BLaER1 treated with 17β-estradiol and CSF1 and Interleukin-3, amounts not matched to agents 10 nM and 100 nM (cell line): ENCODE measurements around the gene FARS2.
A peak's percentile ranks its signal among the peaks of the same experiment; 100 is the strongest.

Source experiments
- H3K27ac ChIP-seq, 11 experiments: shearing (Covaris generic); formaldehyde crosslinking; 2 replicates each; pipeline ENCODE4 v1.8.1; 2022
- H3K27me3 ChIP-seq, 11 experiments: shearing (Covaris generic); formaldehyde crosslinking; 2 replicates each; pipeline ENCODE4 v1.8.1; 2022
- H3K36me3 ChIP-seq, 11 experiments: shearing (Covaris generic); formaldehyde crosslinking; 2 replicates each; pipeline ENCODE4 v1.8.1; 2022
- H3K4me1 ChIP-seq, 10 experiments: shearing (Covaris generic); formaldehyde crosslinking; 2 replicates each; pipeline ENCODE4 v1.8.1; 2022
- H3K4me2 ChIP-seq, 11 experiments: shearing (Covaris generic); formaldehyde crosslinking; 2 replicates each; pipeline ENCODE4 v1.8.1; 2022
- H3K4me3 ChIP-seq, 10 experiments: shearing (Covaris generic); formaldehyde crosslinking; 2 replicates each; pipeline ENCODE4 v1.8.1; 2022
- H3K9ac ChIP-seq, 11 experiments: shearing (Covaris generic); formaldehyde crosslinking; 2 replicates each; pipeline ENCODE4 v1.8.1; 2022
- H3K9me3 ChIP-seq, 11 experiments: shearing (Covaris generic); formaldehyde crosslinking; replicated peaks in 1 of 11; 2 replicates each; pipeline ENCODE4 v1.8.1; 2022
- H4K20me1 ChIP-seq, 11 experiments: shearing (Covaris generic); formaldehyde crosslinking; 2 replicates each; pipeline ENCODE4 v1.8.1; 2022
- Cebpa-rat ChIP-seq, 11 experiments: shearing (Covaris generic); IDR thresholded peaks; 2 replicates each; pipeline ENCODE4 v1.8.1; 2022

FARS2 gene

DNA sequence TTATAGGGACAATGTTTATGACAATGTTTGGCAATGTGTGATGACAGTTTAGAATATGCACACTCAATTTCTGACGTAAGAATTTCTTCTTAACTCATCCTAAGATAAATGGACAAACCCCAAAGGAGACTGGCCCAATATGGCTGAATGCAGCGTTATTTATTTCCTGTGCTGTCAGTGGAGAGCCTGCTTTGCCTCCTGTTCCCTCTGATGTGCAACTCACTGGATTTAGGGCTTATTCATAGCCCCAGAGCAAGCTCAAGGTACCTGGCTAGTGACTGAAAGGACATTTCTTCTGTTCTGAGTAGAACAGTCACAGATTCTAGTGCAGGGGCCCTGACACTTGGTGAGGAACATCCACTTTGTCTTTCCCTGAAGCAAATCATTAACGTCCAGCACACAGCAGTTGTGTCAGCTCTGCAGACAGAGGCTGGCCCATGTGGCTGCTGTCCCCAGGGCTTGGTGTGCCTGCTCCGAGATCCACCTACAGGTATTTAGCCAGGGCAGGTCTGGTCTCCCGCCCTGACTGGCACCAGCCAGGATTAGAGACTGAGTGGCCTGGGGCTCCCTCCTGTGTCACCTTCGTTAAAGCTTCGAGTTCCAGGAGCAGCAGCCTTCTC, 64.8 kb downstream of the FARS2 start:
- Histone ChIP-seq H3K9ac (no peak overlapping the region), H3K4me2 (no peak overlapping the region), H3K4me1 (no peaks in the 10 kb centered on the region), H4K20me1 (no peaks in the 10 kb centered on the region), H3K9me3 (peaks cover 22 to 38% (median 32%) of the 10 kb centered on the region in 11 experiments), H3K27ac (no peak overlapping the region), H3K36me3 (peaks cover 29 to 40% (median 33%) of the 10 kb centered on the region in 11 experiments), H3K27me3 (no peaks in the 10 kb centered on the region), H3K4me3 (no peak overlapping the region)
- no peak for TF ChIP-seq Cebpa-rat (IDR thresholded peaks at IDR 0.05)

DNA sequence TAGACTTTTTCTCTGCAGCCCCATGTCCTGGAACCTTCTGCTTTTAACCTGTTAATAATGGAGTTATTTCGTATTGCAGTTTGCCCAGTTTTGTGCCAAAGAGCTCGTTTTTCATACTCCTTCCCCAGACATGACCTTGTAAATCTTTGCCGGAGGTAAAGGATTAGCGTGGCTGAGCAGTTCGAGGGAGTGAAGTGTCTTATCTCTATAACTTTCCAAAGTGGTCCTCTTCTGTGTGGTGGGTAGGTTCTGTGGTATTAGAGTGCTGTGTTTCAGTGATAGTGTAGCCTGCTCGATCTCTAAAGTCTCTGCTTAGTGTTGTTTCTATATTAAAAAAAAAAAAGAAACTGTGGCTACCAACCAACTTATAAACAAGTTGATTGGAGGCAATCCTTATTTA, 67.5 kb downstream of the FARS2 start:
- Histone ChIP-seq H3K27ac (no peak overlapping the region), H3K9me3 (peaks cover 15 to 29% (median 22%) of the 10 kb centered on the region in 11 experiments), H3K36me3 (peaks cover 22 to 36% (median 27%) of the 10 kb centered on the region in 11 experiments), H4K20me1 (peaks cover 0 to 5% (median 0%) of the 10 kb centered on the region in 11 experiments; a peak in 1 of 22 replicates), H3K4me1 (no peaks in the 10 kb centered on the region), H3K4me3 (no peak overlapping the region), H3K9ac (no peak overlapping the region), H3K4me2 (no peak overlapping the region), H3K27me3 (no peaks in the 10 kb centered on the region)
- no peak for TF ChIP-seq Cebpa-rat (IDR thresholded peaks at IDR 0.05)

DNA sequence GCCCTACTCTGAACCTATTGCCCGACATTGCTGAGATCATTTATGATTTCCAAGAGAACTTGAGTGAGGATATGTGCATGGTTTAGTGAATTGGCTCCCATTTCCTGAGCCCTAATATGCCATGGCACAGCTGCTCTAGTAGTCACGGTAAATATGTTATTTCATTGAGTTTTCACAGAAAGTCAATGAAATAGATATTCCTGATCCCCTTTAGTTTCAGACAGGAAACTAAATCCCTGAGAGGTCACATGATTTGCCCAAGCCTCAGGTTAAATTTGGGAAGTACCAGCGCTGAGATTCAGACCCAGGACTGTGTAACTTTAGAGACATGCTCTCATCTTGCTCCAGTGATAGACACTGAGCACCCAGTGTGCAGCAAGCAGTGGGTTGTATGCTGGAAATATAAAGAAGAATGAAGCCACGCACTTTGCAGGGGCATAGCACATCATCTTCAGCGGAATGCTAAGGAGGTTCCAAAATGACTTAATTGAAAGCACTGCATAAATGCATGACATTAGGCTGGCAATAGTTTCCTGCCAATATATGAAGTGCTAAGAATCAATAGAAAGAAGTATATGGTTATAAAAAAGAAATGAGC, 70.6 kb downstream of the FARS2 start:
- no peak overlapping the region for H3K4me3 ChIP-seq
- H3K4me1 ChIP-seq = peaks cover 0 to 14% (median 0%) of the 10 kb centered on the region in 10 experiments; a peak in 4 of 20 replicates
- no peak for TF ChIP-seq Cebpa-rat (IDR thresholded peaks at IDR 0.05)
- H3K36me3 ChIP-seq = peaks cover 0 to 9% (median 0%) of the 10 kb centered on the region in 11 experiments; a peak in 7 of 22 replicates
- H3K27me3 ChIP-seq = no peaks in the 10 kb centered on the region
- H3K27ac ChIP-seq = no peak overlapping the region
- H3K4me2 ChIP-seq = no peak overlapping the region
- H3K9ac ChIP-seq = no peak overlapping the region
- peaks cover 0 to 5% (median 0%) of the 10 kb centered on the region in 11 experiments; a peak in 1 of 22 replicates for H4K20me1 ChIP-seq
- H3K9me3 ChIP-seq = 0 out of 22 replicates have a peak, but pooled peaks cover 0 to under 1% (median 0%) of the 10 kb centered on the region in 11 experiments

DNA sequence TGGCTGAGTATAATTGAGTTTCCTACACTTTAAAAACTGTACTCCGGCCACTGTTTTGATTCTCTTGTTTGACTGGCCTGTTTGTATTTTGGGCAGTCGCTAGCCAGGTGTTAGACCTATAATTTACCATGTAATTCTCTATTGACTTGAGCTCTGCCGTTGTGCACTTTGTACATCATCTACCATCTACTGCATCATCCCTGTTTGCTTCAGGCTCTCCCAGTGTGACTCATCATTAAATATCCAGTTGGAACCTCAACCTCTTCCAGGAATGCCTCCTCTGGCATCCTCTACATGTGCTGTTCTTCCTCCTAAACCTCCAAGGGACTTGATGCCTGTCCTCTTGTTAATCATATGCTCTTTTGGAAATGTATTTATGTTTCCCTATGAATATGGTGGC, 72.3 kb downstream of the FARS2 start:
- no peak for TF ChIP-seq Cebpa-rat (IDR thresholded peaks at IDR 0.05)
- H3K4me2 ChIP-seq = no peak overlapping the region
- no peak overlapping the region for H3K4me3 ChIP-seq
- peaks cover 0 to 5% (median 0%) of the 10 kb centered on the region in 11 experiments; a peak in 1 of 22 replicates for H4K20me1 ChIP-seq
- no peaks in the 10 kb centered on the region for H3K9me3 ChIP-seq
- H3K9ac ChIP-seq = no peak overlapping the region
- no peak overlapping the region for H3K27ac ChIP-seq
- no peaks in the 10 kb centered on the region for H3K27me3 ChIP-seq
- no peaks in the 10 kb centered on the region; a peak in 1 of 22 replicates for H3K36me3 ChIP-seq
- peaks cover 0 to 14% (median 0%) of the 10 kb centered on the region in 10 experiments; a peak in 4 of 20 replicates for H3K4me1 ChIP-seq

DNA sequence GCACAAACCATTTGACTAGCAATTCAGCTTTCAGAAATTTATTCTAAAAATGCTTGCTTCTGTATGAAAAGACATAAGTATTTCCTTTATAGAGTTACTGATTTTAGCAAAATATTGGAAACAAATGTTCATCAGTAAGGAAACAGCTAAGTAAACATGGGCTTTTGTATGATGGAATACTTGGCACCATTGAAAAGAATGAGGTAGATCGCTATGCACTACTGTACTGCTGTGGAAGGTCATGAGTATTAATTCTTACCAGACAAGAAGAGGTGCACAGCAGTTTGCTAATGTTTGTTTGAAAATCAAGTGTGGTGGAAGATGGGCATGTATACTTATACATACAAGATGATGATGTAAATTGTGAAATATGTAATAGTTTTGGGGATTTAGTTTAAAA, 73.0 kb downstream of the FARS2 start:
- no peak overlapping the region for H3K4me2 ChIP-seq
- H3K9me3 ChIP-seq = no peaks in the 10 kb centered on the region
- H3K4me1 ChIP-seq = peaks cover 0 to 16% (median 0%) of the 10 kb centered on the region in 10 experiments; a peak in 4 of 20 replicates
- no peaks in the 10 kb centered on the region for H3K27me3 ChIP-seq
- no peak overlapping the region for H3K4me3 ChIP-seq
- no peak overlapping the region for H3K9ac ChIP-seq
- no peak for TF ChIP-seq Cebpa-rat (IDR thresholded peaks at IDR 0.05)
- no peaks in the 10 kb centered on the region; a peak in 1 of 22 replicates for H3K36me3 ChIP-seq
- no peak overlapping the region for H3K27ac ChIP-seq
- H4K20me1 ChIP-seq = peaks cover 0 to 7% (median 0%) of the 10 kb centered on the region in 11 experiments; a peak in 2 of 22 replicates

DNA sequence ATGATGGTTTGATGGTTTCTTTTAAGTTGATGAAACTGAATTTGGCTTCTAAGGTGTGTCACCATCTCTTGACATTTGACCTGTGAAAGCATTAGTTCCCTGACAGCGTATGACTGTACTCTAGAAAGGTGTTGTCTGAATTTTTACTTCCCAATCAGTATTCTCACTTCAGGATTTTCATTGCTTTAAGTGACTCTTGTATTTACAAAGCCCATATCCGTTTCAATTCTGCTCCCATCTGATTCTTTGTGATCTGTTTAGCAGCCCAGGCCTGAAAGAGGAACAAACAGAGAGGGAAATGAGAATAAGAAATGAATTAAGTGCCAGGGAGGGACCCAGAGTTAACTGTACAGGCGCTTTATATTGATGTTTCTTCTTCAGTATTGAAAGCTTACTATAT, 73.7 kb downstream of the FARS2 start:
- peaks cover 0 to 10% (median 0%) of the 10 kb centered on the region in 11 experiments; a peak in 2 of 22 replicates for H4K20me1 ChIP-seq

DNA sequence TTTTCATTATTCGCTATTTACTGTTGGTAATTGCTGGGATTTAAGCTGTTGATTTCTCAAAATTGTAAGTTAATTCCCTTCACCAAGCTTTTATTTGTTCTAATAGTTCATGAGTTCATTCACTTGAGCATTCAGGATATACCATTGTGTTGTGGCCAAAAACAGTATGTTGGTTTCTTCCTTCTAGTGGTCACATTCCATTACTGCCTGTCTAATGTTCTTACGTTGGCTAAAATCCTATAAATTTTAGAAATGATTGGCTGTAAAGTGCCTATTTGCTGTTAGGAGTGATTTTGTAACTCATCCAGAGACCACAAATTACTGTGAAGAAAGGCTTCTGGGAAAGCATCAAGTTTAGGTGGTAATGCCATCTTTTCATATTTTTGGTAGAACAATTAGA, 76.3 kb downstream of the FARS2 start:
- H3K36me3 ChIP-seq = no peaks in the 10 kb centered on the region
- no peak overlapping the region for H3K4me2 ChIP-seq
- TF ChIP-seq Cebpa-rat (IDR thresholded peaks at IDR 0.05) = no peak
- H3K27ac ChIP-seq = no peak overlapping the region
- H3K4me1 ChIP-seq = peaks cover 0 to 26% (median 4%) of the 10 kb centered on the region in 10 experiments; a peak in 7 of 20 replicates
- H3K4me3 ChIP-seq = no peak overlapping the region
- no peaks in the 10 kb centered on the region for H3K9me3 ChIP-seq
- no peaks in the 10 kb centered on the region for H3K27me3 ChIP-seq
- H4K20me1 ChIP-seq = peaks cover 0 to 5% (median 0%) of the 10 kb centered on the region in 11 experiments; a peak in 2 of 22 replicates
- H3K9ac ChIP-seq = no peak overlapping the region

More for the DNA sequence above, 73.7 kb downstream of the FARS2 start:
- H3K4me3 ChIP-seq = no peak overlapping the region
- no peaks in the 10 kb centered on the region for H3K27me3 ChIP-seq
- peak overlapping the region in 2 of 11 experiments; percentile 7 to 9; a peak in 2 of 22 replicates for H3K4me2 ChIP-seq
- H3K9me3 ChIP-seq = no peaks in the 10 kb centered on the region
- peaks cover 0 to 22% (median 3%) of the 10 kb centered on the region in 10 experiments; a peak in 7 of 20 replicates for H3K4me1 ChIP-seq
- no peaks in the 10 kb centered on the region; a peak in 1 of 22 replicates for H3K36me3 ChIP-seq
- H3K27ac ChIP-seq = peak overlapping the region in 1 of 11 experiments; percentile 5; a peak in 1 of 22 replicates
- no peak for TF ChIP-seq Cebpa-rat (IDR thresholded peaks at IDR 0.05)
- no peak overlapping the region for H3K9ac ChIP-seq

DNA sequence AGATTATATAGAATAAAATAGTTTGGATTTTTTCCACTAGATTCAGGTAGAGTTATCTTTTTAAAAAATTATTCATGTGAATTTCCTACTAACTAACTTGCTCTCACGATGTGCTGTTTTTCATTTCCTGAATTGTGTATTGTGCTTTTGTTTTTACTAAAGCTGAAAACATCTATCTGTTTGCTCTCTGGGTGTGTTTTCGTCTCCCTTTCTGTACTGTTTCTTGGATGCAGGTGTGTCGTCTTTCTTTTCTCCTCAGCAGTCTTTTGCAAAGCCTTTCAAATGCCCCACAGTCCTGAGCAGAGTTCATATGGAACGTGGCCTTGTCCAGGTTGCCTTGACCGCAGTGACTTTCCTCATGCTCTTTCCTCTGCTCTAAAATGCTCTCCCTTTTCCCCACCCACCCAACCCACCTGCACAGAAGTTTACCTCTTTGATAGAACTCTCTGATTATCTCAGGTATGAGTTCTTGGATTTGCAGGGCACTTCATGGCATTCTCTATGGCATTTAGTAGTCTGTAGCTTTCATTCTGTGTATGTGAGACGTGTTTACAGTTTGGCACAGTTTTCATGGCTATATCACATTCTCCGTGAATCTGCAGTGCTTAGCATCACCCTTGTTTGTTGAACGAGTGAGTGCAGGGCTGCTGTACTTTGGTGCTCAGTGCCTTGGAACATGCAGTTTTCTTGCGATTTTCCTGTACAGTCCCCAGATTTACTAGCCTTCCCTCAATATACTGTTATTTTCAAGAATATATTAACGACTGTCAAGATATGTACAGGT, 77.1 kb downstream of the FARS2 start:
- peaks cover 0 to 5% (median 0%) of the 10 kb centered on the region in 11 experiments; a peak in 2 of 22 replicates for H4K20me1 ChIP-seq
- no peak for TF ChIP-seq Cebpa-rat (IDR thresholded peaks at IDR 0.05)
- no peak overlapping the region for H3K9ac ChIP-seq
- no peaks in the 10 kb centered on the region for H3K36me3 ChIP-seq
- no peak overlapping the region for H3K4me3 ChIP-seq
- H3K9me3 ChIP-seq = no peaks in the 10 kb centered on the region
- no peak overlapping the region for H3K27ac ChIP-seq
- peaks cover 0 to 26% (median 4%) of the 10 kb centered on the region in 10 experiments; a peak in 7 of 20 replicates for H3K4me1 ChIP-seq
- H3K27me3 ChIP-seq = no peaks in the 10 kb centered on the region
- H3K4me2 ChIP-seq = no peak overlapping the region

DNA sequence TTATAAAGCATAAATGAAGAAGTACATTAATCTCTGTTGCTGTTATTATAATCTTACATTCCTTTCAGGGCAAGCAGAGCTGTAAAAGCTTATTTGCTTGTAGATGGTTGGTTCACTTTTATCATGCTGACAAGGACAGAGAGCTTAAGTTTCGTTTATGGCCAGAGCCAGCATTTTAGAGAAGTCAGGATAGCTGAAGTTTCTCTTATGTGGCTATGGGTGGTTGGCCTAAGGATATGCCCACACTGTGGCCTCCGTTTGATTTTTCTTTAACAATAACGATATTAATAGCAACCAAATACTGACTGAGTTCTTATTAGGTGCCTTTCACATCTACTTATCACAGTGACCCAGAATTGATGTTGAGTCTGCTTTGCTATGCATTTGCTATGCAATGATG, 78.5 kb downstream of the FARS2 start:
- no peak overlapping the region for H3K27ac ChIP-seq
- peaks cover 0 to 24% (median 10%) of the 10 kb centered on the region in 10 experiments; a peak in 9 of 20 replicates for H3K4me1 ChIP-seq
- TF ChIP-seq Cebpa-rat (IDR thresholded peaks at IDR 0.05) = no peak
- no peak overlapping the region for H3K4me3 ChIP-seq
- peak overlapping the region in 2 of 11 experiments; percentile 3 to 52; a peak in 4 of 22 replicates for H3K4me2 ChIP-seq
- no peak overlapping the region for H3K9ac ChIP-seq
- H3K9me3 ChIP-seq = no peaks in the 10 kb centered on the region
- peaks cover 0 to 5% (median 0%) of the 10 kb centered on the region in 11 experiments; a peak in 2 of 22 replicates for H4K20me1 ChIP-seq
- H3K27me3 ChIP-seq = no peaks in the 10 kb centered on the region
- H3K36me3 ChIP-seq = no peaks in the 10 kb centered on the region
